Activated CD4-positive, CD25-positive, alpha-beta regulatory T cell treated with anti-CD3 and anti-CD28 coated beads, Interleukin-2, amount 50 U/mL, for 72 hours (primary cell): Measurements from ENCODE around the gene CUBN.

Experiments used
- DNase-seq: peaks from one replicate; pipeline ENCODE4 v3.0.0; 2021

The CUBN gene

DNA sequence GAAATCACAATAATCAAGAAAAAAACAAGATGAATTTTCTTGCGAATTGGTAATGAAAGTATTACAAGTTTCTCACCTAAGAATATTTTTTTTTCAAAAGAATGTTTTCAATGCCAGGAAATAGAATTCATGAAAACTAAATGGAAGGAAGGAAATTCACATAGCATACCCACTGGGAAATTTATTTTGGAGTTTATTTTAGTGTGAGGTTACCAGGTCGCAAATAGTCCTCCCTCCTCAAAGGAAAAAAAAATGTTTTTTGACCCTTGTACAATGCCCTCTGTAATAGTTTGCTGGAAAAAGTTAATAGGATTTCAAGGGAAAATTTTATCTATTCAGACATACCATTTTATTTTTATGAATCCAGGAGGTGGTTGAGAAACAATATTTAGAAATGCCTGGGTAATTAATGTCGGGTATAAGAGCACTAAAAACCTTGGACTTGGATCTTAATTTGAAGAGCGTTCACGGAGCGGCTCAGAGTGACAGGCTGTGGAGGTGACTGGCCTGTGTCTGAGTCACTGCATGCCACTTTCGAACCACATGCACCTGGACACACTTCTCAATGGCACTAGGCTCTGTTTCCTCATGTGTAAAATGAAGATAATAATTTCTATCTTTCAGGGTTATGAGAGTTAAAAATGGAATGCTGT lies 28.2 kb downstream of the CUBN start:
- no peak for DNase-seq

DNA sequence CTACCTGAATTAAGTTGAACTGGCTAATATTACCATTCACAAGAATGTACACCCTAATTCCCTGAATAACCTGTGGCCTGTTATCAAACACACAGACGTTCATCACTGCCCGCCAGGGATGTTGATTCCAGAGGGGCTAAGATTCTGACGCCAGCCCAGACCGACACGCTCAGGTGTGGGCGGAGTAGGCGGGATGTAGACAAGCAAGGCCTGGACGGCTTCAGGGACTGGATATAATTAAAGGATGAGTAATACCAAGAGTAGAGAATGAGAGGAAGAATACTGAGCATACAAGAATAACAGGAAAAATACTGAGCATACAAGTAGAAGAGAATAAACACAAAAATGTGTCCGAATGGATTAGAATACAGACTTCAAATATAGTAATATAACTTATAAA lies 29.0 kb downstream of the CUBN start:
- no peak for DNase-seq

DNA sequence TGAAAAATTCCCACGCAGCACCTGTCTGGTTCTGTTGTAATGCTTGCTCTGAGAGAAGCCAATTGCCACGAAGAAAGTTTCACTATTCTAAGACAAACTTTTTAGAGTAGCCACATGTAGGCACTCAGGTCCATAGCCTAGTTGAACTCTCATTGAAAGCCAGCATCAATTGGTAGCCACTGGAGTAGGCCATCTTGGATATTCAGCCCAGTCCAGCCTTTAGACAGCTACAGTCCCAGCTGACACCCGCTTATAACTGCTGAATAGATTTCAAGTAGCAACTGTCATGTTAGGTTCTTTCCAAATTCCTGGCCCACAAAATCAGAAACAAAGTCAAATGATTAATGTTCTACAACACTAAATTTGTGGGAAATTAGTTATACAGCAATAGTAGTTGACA lies 31.6 kb downstream of the CUBN start:
- no peak for DNase-seq

DNA sequence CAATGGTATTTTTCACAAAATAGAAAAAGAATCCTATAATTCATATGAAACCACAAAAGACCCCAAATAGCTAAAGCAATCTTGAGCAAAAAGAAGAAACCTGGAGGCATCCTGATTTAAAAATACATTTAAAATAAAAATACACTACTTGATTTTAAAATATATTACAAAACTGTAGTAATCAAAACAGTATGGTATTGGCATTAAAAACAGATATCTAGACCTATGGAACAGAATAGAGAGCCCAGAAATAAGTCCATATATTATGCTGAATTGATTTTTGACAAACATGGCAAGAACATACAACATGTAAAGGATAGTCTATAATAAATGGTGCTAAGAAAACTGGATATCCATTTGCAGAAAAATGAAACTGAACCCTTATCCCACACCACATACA lies 34.8 kb downstream of the CUBN start:
- no peak for DNase-seq

DNA sequence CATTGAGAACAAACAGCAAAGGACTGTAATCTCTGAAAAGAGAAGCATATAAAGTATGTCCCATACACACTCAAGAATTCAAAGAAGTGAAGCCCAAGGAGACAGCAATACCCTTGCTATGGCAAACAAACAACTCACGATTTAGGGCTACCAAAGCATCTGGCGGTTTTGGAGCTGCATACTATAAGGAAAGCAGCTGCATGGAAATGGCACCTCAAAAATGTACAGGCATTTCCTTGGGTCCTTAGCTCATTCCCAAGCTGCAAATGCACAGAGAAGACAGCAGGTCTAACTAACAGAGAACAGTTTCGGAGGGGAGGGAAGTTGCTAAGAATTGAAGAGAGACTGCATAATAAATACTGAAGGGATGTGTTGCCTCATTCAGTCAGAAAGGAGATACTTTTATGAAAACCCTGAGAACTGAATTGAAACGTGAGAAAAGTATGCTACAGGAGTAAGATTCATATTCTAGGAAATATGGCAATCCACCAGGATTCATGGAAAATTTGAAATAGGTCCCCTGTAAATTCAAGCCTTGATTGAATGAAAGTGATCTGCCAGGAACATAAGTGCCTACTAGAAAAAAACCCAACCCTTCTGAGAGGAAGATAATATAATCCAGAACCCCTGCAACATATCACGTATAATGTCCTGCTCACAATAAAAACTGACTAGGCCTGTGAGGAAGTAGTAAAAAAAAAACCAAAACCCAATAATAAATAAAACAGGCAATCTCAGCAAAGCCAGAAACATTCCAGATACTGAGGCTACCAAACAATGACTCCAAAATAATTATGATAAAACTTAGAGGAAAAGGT lies 36.4 kb downstream of the CUBN start:
- DNase-seq = no peak

DNA sequence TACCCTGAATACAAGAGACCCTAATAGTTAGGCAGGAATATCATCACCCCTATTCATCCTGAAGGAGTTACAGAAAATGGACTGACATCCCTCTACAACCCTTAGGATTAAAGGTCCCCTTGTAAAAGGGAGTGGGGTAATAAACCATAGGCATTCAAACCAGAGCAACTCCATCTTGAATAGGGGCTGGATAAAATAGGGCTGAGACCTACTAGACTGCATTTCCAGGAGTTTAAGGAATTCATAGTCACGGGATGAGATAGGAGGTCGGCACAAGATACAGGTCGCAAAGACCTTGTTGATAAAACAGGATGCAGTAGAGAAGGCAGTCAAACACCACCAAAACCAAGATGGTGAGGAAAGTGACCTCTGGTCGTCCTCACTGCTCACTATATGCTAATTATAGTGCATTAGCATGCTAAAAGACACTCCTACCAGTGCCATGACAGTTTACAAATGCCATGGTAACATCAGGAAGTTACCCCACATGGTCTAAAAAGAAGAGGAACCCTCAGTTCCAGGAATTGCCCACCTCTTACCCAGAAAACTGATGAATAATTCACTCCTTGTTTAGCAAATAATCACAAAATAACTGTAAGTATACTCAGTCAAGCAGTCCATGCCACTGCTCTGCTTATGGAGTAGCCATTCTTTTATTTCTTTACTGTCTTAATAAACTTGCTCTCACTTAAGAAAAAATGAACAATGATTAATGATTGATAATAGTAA lies 37.2 kb downstream of the CUBN start:
- no peak for DNase-seq

DNA sequence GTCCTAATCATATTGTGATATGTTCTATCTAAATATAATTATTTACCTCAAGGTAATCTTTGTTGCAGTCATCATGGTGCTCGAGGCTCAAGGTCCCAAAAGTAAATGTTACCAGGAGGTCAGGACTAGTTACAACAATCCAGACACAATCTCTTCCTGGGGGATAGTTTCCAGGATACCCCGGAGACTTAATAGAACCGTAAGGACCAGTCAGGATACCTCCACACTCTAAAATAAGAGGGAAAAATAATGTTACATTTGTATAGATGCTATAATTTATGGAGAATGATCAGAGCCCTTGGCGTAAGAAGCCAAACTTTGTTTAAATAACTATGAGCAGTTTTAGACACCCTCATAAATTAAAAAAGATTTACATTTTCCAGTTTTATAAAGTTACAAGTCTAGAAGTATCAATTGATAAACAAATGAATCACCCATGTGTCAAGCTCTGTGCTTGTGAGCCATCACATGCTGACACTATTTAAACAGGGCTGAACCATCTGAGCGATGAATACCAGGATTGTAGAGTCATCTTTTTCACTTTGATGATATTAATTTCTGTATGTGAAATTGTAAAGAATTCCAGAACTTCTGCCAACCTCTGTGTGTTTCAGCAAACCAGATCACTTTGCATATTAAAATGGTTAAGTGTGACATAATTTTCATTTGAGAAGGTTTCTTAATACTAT lies 41.3 kb downstream of the CUBN start:
- DNase-seq = no peak

DNA sequence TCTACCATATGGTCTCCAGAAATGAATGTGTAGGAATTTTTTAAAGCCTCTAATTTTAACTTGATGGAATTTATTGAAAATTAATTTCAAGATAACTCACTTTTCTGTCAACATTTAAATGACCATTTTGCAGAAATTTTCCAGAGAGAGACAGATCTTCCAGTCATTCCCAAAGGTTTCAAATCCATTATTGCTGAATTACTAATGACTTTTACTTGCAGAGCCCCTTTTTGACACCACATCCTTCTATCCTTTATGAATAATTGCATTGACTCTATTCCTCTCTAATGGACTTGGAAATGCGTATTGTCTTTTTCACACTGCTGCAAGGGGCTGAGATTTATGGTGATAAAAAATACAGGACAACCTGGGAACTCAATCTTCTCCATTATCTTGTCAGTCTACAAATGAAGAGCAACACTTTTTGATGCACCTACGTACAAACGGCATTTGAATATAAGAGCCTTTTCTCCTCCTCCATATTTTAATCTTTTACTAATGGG lies 42.7 kb downstream of the CUBN start:
- DNase-seq = no peak

DNA sequence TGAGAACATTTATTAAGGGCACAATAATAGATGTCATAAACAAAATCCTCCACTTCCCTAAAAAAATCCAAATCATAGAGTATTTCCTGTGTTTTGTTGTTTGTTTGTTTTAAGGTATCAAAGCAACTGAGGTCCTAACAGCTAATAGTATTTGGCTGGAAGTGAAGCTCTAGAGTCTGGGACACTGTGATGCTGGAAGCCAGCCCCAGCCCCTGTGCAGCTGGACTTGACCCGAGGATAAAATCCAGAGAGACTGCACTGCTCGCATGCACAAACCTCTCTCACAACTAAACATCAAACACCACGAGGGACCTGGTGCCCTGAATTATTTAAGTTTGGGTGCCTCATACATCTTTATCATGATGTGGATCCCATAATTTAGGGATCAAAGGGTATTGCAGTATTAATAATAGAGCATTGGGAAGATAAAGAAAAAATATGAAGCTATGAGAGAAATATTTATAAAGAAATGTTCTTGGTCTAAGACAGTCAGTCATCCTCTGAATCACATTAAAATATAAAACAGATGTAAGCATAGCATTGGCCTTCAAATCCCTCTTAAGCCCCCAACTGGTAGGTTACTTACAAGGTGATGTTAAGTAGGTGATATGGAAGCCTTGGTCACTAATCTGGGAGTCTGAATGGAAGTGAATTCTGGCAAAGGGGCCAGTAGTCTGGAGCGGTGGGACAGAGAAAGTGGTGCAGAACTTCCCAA lies 44.4 kb downstream of the CUBN start:
- no peak for DNase-seq

DNA sequence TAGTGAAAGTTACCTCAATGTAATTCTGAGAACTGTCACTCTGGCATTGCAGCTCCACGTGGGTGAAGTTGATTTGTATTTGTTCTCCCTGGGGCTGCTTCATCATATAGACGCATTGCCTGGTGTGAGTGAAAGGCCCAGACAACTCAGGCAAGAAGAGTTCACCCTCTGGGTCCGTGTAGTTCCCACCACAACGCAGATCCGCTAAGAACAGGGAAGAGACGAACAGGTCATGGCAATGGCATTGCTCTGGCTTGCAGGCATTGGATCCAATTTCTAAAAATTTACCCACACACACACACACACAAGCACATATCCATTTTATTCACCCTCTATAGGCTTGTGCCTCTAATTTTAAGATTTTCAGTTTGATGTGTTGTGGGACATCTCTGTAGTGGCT lies 45.4 kb downstream of the CUBN start:
- no peak for DNase-seq

DNA sequence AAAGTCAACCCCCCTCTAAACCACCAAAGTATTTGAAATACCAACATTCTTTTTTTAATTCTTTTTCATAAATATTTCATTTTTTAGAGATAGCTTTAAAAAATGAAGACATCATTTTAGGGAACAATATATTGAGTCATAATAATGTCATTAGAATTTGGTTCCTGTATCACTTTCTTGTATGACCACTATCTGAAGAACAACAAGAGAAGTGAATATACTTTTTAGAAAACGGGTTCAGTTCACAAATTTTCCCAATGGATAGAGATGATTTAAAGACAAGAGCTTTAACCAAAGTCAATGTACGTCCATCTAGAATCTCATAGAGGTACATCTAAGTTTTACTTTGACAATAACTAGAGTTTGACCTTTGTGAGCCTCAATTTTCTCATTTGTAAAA lies 48.2 kb downstream of the CUBN start:
- no peak for DNase-seq

DNA sequence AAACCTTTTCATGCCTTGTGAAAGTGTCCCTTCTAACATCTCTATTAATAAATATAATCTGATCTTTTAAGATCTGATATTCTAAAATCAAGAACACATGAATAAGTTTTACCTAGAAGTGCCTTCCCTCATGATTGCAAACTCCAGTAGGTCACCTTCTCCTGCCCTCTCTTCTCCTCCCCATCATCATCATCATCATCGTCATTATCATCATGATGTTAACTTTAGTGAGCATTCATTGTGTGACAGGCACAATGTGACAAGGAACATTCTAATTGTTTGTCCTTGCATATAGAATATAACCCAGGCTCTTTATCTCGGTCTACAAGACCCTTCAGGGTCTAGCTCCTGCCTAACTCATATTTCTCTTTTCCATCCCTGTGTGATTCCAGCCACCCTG lies 51.7 kb downstream of the CUBN start:
- no peak for DNase-seq

DNA sequence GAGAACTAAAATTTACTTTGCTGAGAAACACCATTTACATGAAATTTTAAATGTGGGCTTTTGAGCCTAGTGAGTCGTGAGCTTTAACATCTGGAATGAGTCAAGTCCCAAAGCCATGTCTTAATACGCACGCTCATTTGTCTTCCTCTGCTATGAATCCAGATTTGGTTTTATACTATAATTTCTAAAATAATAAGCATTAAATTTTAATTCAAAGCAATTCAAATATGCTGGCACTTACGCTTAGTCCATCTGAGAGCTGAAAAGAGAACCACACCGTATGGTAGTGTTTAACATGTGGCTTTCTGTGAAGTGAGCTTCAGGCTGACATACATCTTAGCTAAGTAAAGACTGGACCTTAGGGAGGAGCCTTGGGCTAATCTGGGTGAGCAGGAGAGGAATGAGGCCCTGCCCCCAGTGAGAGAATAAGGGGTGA lies 52.2 kb downstream of the CUBN start:
- no peak for DNase-seq

DNA sequence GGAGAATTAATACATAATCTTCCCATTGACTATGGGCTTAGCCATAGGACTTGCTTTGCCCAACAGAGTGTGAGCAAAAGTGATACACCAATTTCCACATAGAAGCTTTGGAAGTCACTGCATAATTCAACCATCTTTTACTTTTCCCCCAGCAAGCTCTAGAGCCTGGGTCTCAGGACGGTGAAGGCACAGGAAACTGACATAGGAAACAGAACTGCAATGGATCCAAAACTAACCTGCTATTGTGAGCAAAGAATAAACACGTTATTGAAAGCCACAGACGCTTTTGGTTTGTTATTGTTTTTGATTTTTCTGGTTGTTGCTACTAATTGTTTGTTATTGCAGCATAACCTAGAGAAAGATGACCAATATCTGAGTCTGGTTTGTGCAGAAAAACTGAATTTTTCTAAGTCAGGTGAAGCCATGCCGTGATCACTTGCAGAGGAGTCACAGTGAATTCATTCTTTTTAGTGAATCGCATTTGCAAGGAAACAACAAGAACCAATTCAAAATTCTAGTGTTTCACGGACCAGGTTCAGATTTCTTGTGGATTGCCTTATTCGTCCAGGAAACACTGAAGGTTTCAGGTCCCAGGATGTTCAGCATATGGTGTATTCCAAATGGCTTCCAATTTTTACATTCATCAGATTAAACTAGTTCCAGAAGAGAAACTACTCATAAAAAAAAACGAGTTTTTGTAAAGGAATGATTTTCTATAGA lies 52.8 kb downstream of the CUBN start:
- no peak for DNase-seq

DNA sequence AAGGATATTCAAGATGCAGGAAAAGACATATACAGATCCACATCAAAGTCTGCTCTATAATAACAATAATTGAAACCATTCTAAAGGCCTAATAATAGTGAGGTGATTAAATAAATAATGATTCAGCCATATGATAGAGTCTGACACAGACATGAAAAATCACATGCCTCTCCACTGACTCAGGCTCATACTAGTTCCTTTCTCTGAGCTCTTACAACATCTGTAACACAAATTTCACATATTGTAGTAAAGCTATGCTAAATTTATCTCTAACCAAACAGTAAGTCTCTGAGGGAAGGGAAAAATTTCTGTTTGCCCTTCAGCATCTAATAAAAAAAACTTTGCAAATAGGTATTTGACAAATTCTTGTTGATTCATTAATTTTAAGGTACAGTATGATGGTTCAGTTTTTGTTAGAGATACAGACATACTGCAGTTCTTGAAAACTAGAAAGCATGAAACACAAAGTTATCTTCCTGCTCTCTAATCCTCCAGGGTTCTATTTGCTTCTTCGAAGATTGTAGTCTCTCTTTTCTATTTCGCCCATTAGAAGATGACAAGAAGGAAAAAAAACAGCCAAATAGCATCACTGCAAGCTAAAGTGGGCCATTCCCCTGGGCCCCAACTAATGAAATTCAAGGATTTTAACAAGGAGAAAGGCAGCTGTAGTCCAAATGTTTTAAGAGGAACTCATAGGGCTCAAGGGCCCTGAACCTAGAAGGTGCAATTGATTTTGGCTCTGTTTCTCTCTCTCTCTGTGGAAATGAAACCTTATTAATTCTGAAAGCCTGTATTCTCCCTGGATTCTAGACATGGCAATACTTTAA lies 53.9 kb downstream of the CUBN start:
- no peak for DNase-seq

DNA sequence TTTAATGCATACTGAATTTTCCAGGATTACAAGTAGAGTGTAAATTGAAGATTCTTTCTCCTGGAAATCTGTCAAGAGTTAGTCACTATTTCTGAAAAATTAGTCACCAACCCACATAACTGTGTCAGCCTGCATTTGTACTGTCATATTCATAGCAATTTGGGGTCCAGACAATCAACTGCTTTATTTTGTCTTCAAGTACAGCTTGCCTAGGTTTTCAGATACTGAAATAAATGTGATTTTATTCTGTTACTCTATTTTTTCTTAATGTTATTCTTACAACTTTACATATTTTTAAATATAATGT lies 55.1 kb downstream of the CUBN start:
- no peak for DNase-seq

DNA sequence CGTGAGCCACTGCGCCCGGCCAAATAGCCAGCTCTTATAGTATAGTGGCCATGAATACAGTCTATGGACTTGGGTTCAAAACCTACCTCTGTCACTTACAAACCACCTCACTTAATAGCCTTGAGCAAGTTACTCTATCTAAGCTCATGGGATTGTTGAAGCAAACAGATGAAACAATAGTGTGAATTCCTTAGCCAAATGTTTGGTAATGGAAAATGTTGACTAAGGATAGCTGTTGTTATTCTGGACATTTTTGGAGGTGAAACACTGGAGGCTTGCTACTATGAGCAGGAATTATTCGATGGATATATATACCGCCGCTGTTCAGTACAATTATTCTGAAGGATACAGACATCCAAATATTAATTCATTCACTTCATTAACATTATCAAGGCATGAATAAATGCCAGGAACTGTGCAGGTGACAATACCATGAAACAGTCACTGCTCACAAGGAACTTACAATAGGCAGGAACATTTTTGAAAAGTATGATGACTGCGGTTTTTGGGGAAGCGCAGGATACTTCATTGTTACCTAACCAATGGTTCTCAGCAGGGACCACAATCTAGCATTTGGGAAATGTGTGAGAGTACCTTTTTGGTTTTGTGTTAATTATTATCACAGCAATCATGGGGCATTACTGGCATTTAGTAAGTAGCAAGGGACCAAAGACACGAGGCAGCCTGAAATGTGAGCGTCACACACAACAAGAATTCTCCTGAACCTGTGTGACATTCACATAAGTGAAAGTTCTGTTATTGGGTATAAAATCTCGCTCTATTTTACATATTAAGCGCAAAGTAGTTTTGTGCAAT lies 55.7 kb downstream of the CUBN start:
- DNase-seq = no peak

DNA sequence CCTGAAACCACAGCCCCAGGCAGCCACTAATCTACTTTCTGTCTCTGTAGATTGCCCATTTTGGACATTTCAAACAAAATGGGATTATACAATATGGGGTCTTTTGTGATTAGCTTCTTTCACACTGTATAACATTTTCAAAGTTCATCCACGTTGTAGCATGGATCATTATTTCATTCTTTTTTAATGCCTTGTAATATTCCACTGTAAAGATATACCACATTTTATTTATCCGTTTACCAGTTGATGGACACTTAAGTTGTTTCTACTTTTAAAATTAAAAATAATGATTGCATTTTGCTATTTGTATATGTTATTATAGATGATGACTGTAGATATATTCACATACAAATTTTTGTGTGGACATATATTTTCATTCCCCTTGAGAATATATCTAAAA lies 60.7 kb downstream of the CUBN start:
- no peak for DNase-seq

DNA sequence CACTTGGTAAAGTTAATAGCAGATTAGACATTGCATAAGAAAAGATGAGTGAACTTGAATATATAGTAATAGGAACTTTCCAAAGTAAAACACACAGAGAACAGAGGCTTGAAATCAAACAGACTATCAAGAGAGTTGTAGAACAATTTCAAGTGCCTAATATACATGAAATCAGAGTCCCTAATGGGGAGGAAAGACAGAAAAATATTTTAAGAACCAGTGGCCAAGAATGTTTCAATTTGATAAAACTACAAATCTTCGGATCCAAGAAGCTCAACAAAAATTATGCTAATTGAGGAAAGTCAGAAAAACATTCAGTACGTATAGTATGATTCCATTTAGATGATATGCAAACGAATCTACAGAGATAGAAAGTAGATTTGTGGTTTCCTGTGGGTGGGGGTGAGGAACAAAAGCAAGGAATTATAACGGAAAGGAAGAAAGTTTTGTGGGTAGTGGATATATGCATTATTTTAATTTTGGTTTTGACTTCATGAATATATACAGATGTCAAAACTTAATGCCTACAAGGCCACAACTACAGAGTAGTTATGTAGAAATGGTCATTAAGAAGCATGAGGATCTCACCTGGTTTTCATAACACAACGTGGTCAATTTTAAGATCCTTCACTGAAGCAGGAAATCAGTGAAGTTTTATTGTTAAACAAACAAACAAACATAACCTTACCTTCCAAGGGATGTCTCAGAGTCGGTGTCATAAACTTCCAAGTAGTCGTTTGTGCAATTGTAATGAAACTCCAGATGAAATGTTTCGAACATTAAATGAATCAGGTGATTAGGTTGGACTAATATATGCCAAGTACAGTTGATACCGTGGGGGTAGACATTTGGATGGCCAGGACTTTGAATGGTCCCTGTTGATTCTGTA lies 62.0 kb downstream of the CUBN start:
- no peak for DNase-seq
